Activated CD8-positive, alpha-beta T cell treated with anti-CD3 and anti-CD28 coated beads for 36 hours (primary cell): ENCODE data around the gene ARHGEF6. TPM values are rescaled to one million over a fixed set of nuclear protein-coding genes. Genes with fewer than 3 reads are reported as not detected.
"Not testable (repeated sequence)": the region's sequence is repeated elsewhere in the genome, so short reads cannot be mapped to it uniquely, and the experiment has no call there.

Experiments
- ATAC-seq: fragments of 200-7000 bp; cut with Tn5 transposase; one replicate; pipeline ENCODE4 v1.10.0; 2021; ENCODE audit warnings: mild to moderate bottlenecking, moderate library complexity
- CTCF ChIA-PET: fragments of 350-600 bp; sonication (Branson Sonifier 250); formaldehyde crosslinking; loops from one replicate; lab custom pipeline; 2021; ENCODE audit warnings: antibody characterized with exemption; lab: Charles Lee
- POLR2A ChIA-PET: fragments of 350-600 bp; sonication (Branson Sonifier 250); formaldehyde crosslinking; loops from one replicate; lab custom pipeline; 2021; ENCODE audit warnings: antibody characterized with exemption; lab: Charles Lee
- DNase-seq: peaks from one replicate; pipeline ENCODE4 v3.0.0-alpha.2; 2020
- H3K27ac Mint-ChIP-seq: one replicate; pipeline ENCODE4 v1.8.0; 2021; ENCODE audit warnings: mild to moderate bottlenecking, mixed read lengths
- H3K27me3 Mint-ChIP-seq: one replicate; pipeline ENCODE4 v1.8.0; 2021; ENCODE audit warnings: mixed read lengths
- H3K36me3 Mint-ChIP-seq: one replicate; pipeline ENCODE4 v1.8.0; 2021; ENCODE audit warnings: low read depth, mixed read lengths
- H3K4me1 Mint-ChIP-seq: one replicate; pipeline ENCODE4 v1.8.0; 2021; ENCODE audit warnings: low read depth, mixed read lengths
- H3K4me3 Mint-ChIP-seq: one replicate; pipeline ENCODE4 v1.8.0; 2021; ENCODE audit warnings: mild to moderate bottlenecking, moderate library complexity, mixed read lengths
- H3K9me3 Mint-ChIP-seq: one replicate; pipeline ENCODE4 v1.8.0; 2021; ENCODE audit warnings: mixed read lengths
- intact Hi-C: fragments of 100-400 bp; cut with micrococcal nuclease; formaldehyde crosslinking; loops from one replicate; pipeline ENCODE4 v1.10.0; 2022
- total RNA-seq, 2 experiments: library from RNA; stranded (reverse); gene quantifications; one replicate each; pipeline ENCODE4 v1.2.3, GENCODE V29; 2021
- TF ChIP-seq, protein P1 (sequence below): fragments of 200-600 bp; IDR thresholded peaks from one replicate; pipeline ENCODE4 v1.8.0; 2022; ENCODE audit warnings: antibody characterized with exemption, mild to moderate bottlenecking

Gene ARHGEF6
- total RNA-seq, 2 experiments from 2014 or later, result 45.7 to 45.8 TPM

DNA sequence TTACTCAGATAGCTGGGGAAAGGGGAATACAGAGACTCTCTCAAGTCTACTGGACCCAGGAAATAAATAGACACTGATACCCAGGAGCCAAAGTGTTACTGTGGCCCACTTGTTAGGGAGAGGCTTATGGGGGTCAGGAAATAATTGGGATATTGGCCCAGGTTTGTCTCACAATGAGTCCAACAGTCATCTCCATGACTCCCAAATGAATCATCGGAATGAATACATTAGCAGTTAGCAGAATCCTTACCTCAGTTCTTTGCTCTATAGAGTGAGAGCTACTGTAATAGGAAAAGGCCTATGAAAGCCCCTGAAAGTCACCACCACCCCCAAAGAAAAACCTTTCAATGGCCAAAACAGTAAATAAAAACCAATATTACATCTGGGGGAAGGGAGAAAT lies 42.4 kb upstream of the ARHGEF6 start:
- Mint-ChIP-seq H3K4me3 (no peak overlapping the region), H3K27me3 (no peaks in the 10 kb centered on the region), H3K27ac (no peak overlapping the region), H3K9me3 (no peaks in the 10 kb centered on the region), H3K4me1 (no peaks in the 10 kb centered on the region), H3K36me3 (peaks cover 2% of the 10 kb centered on the region)
- TF ChIP-seq, protein P1, sequence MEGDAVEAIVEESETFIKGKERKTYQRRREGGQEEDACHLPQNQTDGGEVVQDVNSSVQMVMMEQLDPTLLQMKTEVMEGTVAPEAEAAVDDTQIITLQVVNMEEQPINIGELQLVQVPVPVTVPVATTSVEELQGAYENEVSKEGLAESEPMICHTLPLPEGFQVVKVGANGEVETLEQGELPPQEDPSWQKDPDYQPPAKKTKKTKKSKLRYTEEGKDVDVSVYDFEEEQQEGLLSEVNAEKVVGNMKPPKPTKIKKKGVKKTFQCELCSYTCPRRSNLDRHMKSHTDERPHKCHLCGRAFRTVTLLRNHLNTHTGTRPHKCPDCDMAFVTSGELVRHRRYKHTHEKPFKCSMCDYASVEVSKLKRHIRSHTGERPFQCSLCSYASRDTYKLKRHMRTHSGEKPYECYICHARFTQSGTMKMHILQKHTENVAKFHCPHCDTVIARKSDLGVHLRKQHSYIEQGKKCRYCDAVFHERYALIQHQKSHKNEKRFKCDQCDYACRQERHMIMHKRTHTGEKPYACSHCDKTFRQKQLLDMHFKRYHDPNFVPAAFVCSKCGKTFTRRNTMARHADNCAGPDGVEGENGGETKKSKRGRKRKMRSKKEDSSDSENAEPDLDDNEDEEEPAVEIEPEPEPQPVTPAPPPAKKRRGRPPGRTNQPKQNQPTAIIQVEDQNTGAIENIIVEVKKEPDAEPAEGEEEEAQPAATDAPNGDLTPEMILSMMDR, result no peak
- DNase-seq (no peak), ATAC-seq (no peak)
- POLR2A ChIA-PET, result no interaction called here
- CTCF ChIA-PET, result no interaction called here
- intact Hi-C loops, result no loop called here

DNA sequence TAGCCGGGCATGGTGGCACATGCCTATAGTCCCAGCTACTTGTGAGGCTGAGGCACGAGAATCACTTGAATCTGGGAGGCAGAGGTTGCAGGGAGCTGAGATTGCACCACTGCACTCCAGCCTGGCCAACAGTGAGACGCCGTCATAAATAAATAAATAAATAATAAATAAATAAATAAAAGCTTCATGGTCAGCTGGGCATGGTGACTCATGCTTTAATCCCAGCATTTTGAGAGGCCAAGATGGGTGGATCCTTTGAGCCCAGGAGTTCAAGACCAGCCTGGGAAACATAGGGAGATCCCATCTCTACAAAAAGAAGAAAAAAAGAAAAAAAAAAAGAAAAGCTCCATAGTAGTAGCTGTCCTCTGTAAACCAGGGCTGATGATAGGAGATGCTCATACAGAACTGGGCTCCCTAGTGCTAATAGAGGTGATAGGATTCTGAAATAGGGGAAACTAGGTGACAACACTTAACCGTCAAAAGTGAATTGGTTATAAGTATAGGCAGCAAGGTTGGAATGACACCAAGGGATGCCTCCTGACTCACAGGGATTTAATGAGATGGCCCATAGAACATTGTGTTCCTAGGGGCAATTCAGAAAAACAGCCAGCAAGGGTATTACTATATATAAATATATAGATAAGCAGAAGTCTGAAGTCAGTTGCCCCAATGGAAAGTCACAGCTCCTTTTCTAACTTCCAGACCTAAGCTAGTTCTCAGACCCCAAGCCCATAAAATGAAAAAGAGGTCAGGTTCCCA lies 41.8 kb upstream of the ARHGEF6 start:
- DNase-seq (no peak), ATAC-seq (no peak)
- Mint-ChIP-seq H3K4me1 (no peaks in the 10 kb centered on the region), H3K9me3 (no peaks in the 10 kb centered on the region), H3K36me3 (peaks cover 2% of the 10 kb centered on the region), H3K4me3 (no peak overlapping the region), H3K27ac (no peak overlapping the region), H3K27me3 (no peaks in the 10 kb centered on the region)
- intact Hi-C loops, result no loop called here
- CTCF ChIA-PET, result no interaction called here
- TF ChIP-seq, protein P1, result no peak
- POLR2A ChIA-PET, result no interaction called here

DNA sequence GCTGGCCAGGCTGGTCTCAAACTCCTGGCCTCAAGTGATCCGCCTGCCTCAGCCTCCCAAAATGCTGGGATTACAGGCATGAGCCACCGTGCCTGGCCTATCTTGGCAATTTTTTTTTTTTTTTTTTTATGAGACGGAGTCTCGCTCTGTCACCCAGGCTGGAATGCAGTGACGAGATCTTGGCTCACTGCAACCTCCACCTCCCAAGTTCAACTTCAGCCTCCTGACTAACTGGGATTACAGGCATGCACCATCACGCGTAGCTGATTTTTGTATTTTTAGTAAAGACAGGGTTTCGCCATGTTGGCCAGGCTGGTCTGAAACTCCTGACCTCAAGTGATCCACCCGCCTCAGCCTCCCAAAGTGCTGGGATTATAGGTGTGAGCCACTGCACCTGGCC lies 39.0 kb upstream of the ARHGEF6 start:
- intact Hi-C loops, H3K36me3 Mint-ChIP-seq, H3K9me3 Mint-ChIP-seq, POLR2A ChIA-PET, H3K27me3 Mint-ChIP-seq, H3K4me3 Mint-ChIP-seq, H3K4me1 Mint-ChIP-seq, H3K27ac Mint-ChIP-seq, CTCF ChIA-PET, ATAC-seq, DNase-seq: not testable (repeated sequence)

DNA sequence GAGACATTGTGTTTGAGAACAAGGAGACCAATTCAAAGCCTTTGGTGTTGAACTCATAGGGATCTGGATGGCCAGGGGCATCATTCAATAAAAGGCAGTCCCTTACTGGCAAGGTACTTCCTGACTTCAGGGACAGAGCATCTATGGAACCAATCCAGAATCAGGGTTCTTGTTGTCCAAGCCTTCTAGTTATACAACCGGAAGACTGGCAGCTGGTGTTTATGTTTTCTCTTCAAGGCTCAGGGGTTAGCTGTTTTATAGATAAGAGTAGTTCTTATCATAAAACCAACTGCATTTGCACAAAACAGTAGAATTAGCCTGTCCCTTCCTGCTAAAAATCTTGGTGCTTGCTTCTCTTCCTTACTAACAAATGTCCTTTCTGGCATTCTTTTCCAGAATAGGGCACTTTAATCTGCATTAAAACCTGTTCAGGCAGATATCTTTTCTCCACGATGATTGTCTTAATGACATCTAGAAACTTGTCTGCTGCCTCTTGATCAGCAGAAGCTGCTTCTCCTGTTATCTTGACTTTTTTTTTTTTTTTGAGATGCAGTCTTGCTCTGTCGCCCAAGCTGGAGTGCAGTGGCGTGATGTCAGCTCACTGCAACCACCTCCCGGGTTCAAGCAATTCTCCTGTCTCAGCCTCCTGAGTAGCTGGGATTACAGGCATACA lies 38.4 kb upstream of the ARHGEF6 start:
- Mint-ChIP-seq H3K27me3 (no peaks in the 10 kb centered on the region), H3K36me3 (peaks cover 2% of the 10 kb centered on the region), H3K9me3 (no peaks in the 10 kb centered on the region), H3K4me3 (no peak overlapping the region), H3K27ac (no peak overlapping the region), H3K4me1 (no peaks in the 10 kb centered on the region)
- ChIA-PET POLR2A (no interaction called here), CTCF (no interaction called here)
- DNase-seq, result no peak
- TF ChIP-seq, protein P1, result no peak
- ATAC-seq, result no peak
- intact Hi-C loops, result no loop called here

DNA sequence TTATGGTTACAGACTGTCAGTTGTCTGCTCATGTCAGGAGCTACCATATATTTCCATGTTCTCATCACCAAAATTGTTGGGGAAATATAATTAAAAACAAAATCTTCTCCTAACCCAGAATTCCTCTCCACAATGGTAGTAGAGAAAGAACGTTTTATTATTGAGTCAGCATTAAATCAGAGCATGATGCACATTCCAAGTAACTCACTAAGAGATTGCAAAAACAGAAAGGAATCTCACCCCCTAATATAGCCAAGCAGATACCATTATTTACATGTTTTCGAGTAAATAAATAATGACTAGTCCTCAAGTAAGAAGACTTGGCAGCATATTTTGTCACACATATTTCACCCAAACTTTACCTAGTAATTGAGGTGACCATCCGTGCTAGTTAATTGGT lies 36.2 kb upstream of the ARHGEF6 start:
- H3K27me3 Mint-ChIP-seq, result no peaks in the 10 kb centered on the region
- CTCF ChIA-PET, result no interaction called here
- intact Hi-C loops, result no loop called here

More for the DNA sequence above, 36.2 kb upstream of the ARHGEF6 start:
- ATAC-seq, result no peak
- no peaks in the 10 kb centered on the region for H3K9me3 Mint-ChIP-seq
- H3K27ac Mint-ChIP-seq, result no peak overlapping the region
- no peak for DNase-seq
- TF ChIP-seq, protein P1, result no peak
- POLR2A ChIA-PET, result no interaction called here
- H3K4me1 Mint-ChIP-seq, result no peaks in the 10 kb centered on the region
- H3K36me3 Mint-ChIP-seq, result peaks cover 2% of the 10 kb centered on the region
- no peak overlapping the region for H3K4me3 Mint-ChIP-seq
